ENCODE data around the gene ZC2HC1C. TPM values are rescaled to one million over a fixed set of nuclear protein-coding genes. Genes with fewer than 3 reads are reported as not detected.
A peak's percentile ranks its signal among the peaks of the same experiment; 100 is the strongest.

The ZC2HC1C gene
- total and polyA plus RNA-seq, 2 donors from 2014 or later = 6.7 to 11.9 TPM

GRCh38 chr14:75053396-75054291 lies 15.8 kb upstream of the ZC2HC1C start:
- no peak overlapping the region for H3K9ac ChIP-seq (ENCODE audit: low read length in 3 of 3)
- H3K4me1 ChIP-seq (ENCODE audit: control insufficient read depth in 2 of 3, insufficient read depth in 2 of 3, low read depth in 1 of 3, low read length in 3 of 3) = peaks cover 0 to 5% (median 3%) of the 10 kb centered on the region in 3 donors
- H3K4me3 ChIP-seq (ENCODE audit: low read length in 3 of 3) = no peak overlapping the region
- no peak overlapping the region for H3K27ac ChIP-seq (ENCODE audit: low read depth in 2 of 2, low read length in 2 of 2)
- DNase-seq (peak in 1 of 5 donors; percentile 11), FAIRE-seq (no peak)
- TF ChIP-seq CTCF (IDR thresholded peaks at IDR 0.05; ENCODE audit: borderline replicate concordance, extremely low read depth, insufficient read depth) = no peak
- no peaks in the 10 kb centered on the region for H3K9me3 ChIP-seq (ENCODE audit: control insufficient read depth in 2 of 3, insufficient read depth in 1 of 3, low read length in 3 of 3)
- intact Hi-C loops (cut with DNase I) = no loop called here
- H3K36me3 ChIP-seq (ENCODE audit: control insufficient read depth in 2 of 3, insufficient read depth in 3 of 3, low read length in 3 of 3) = no peaks in the 10 kb centered on the region
- H3K27me3 ChIP-seq (ENCODE audit: control insufficient read depth, insufficient read depth, low read length) = no peaks in the 10 kb centered on the region

- FAIRE-seq = no peak
These were observed 15.0 kb upstream of the ZC2HC1C start for GRCh38 chr14:75054421-75054820.

GRCh38 chr14:75059642-75060041 lies 9.8 kb upstream of the ZC2HC1C start:
- H3K4me3 ChIP-seq (ENCODE audit: low read length in 3 of 3) = no peak overlapping the region
- TF ChIP-seq CTCF (IDR thresholded peaks at IDR 0.05; ENCODE audit: borderline replicate concordance, extremely low read depth, insufficient read depth) = no peak
- no peaks in the 10 kb centered on the region for H3K36me3 ChIP-seq (ENCODE audit: control insufficient read depth in 2 of 3, insufficient read depth in 3 of 3, low read length in 3 of 3)
- no peaks in the 10 kb centered on the region for H3K9me3 ChIP-seq (ENCODE audit: control insufficient read depth in 2 of 3, insufficient read depth in 1 of 3, low read length in 3 of 3)
- H3K4me1 ChIP-seq (ENCODE audit: control insufficient read depth in 2 of 3, insufficient read depth in 2 of 3, low read depth in 1 of 3, low read length in 3 of 3) = peaks cover 0 to 7% (median 4%) of the 10 kb centered on the region in 3 donors
- H3K27ac ChIP-seq (ENCODE audit: low read depth in 2 of 2, low read length in 2 of 2) = no peak overlapping the region
- FAIRE-seq (no peak), DNase-seq (peak in 1 of 5 donors; percentile 25)
- no peak overlapping the region for H3K9ac ChIP-seq (ENCODE audit: low read length in 3 of 3)
- no peaks in the 10 kb centered on the region for H3K27me3 ChIP-seq (ENCODE audit: control insufficient read depth, insufficient read depth, low read length)
- intact Hi-C loops (cut with DNase I) = no loop called here

More at GRCh38 chr14:75054421-75054820, 15.0 kb upstream of the ZC2HC1C start:
- H3K4me3 ChIP-seq (ENCODE audit: low read length in 3 of 3) = no peak overlapping the region
- DNase-seq = no peak
- no peak for TF ChIP-seq CTCF (IDR thresholded peaks at IDR 0.05; ENCODE audit: borderline replicate concordance, extremely low read depth, insufficient read depth)
- H3K4me1 ChIP-seq (ENCODE audit: control insufficient read depth in 2 of 3, insufficient read depth in 2 of 3, low read depth in 1 of 3, low read length in 3 of 3) = peaks cover 0 to 3% (median under 1%) of the 10 kb centered on the region in 3 donors
- H3K9ac ChIP-seq (ENCODE audit: low read length in 3 of 3) = no peak overlapping the region
- no peak overlapping the region for H3K27ac ChIP-seq (ENCODE audit: low read depth in 2 of 2, low read length in 2 of 2)
- no peaks in the 10 kb centered on the region for H3K36me3 ChIP-seq (ENCODE audit: control insufficient read depth in 2 of 3, insufficient read depth in 3 of 3, low read length in 3 of 3)
- no peaks in the 10 kb centered on the region for H3K27me3 ChIP-seq (ENCODE audit: control insufficient read depth, insufficient read depth, low read length)
- intact Hi-C loops (cut with DNase I) = no loop called here
- no peaks in the 10 kb centered on the region for H3K9me3 ChIP-seq (ENCODE audit: control insufficient read depth in 2 of 3, insufficient read depth in 1 of 3, low read length in 3 of 3)
